ENCODE results near the gene UBQLN3.

- TF ChIP-seq CTCF (IDR thresholded peaks at IDR 0.05; ENCODE audit: poor library complexity, severe bottlenecking) (no peak), POLR2AphosphoS5 (IDR thresholded peaks at IDR 0.05) (no peak), EZH2 (IDR thresholded peaks at IDR 0.05; ENCODE audit: borderline replicate concordance, insufficient read depth, low read length, poor library complexity, severe bottlenecking) (no peak), SMC3 (conservative IDR thresholded peaks at IDR 0.05; ENCODE audit: poor library complexity) (no peak)
Observed at GRCh38 chr11:5541427-5541826, 31.7 kb upstream of the UBQLN3 start.
